H1 (cell line): Measurements from ENCODE around the gene ZBED1. TPM values are rescaled to one million over a fixed set of nuclear protein-coding genes. Genes with fewer than 3 reads are reported as not detected.

Experiments
- RAD21 ChIP-seq, 2 experiments: IDR thresholded peaks in 1 of 2; conservative IDR thresholded peaks in 1 of 2; 2 replicates each; pipeline ENCODE4 v1.6.1; 2011; ENCODE audit warnings: low read depth in 2 of 2, low read length in 2 of 2, improper control_type of control experiment in 1 of 2, inconsistent platforms in 1 of 2, mild to moderate bottlenecking in 1 of 2, moderate library complexity in 1 of 2
- YY1 ChIP-seq: IDR thresholded peaks from 2 replicates; pipeline ENCODE4 v1.6.1; 2011; ENCODE audit warnings: low read depth, mild to moderate bottlenecking, low read length
- polyA plus RNA-seq, 7 experiments: library from polyadenylated mRNA; depleted of rRNA in 3 of 7; stranded (reverse) in 5 of 7; unstranded in 2 of 7; fragments of >200 nt in 5 of 7; fragments of 200-250 nt in 2 of 7; gene quantifications; 1 replicate in 5 of 7; 2 replicates in 1 of 7; 4 replicates in 1 of 7; pipeline versions ENCODE4 v1.2.1 to v1.2.3, GENCODE V29; 2011 to 2013; ENCODE audit warnings: missing spikeins in 2 of 7, mixed read lengths in 2 of 7
- total RNA-seq: library from RNA; stranded (reverse); fragmentation: NEBNext Ultra II Directional; extraction: Animal tissue kit (Norgen Biotek cat#: 25700); gene quantifications from 2 replicates; pipeline ENCODE4 v1.2.1, GENCODE V29; 2021

ZBED1 gene
- total and polyA plus RNA-seq, 2 of the 8 experiments (the other 6 are each of a cell fraction or from before 2014, with no cell fraction given) = 28.5 to 45.8 TPM

DNA sequence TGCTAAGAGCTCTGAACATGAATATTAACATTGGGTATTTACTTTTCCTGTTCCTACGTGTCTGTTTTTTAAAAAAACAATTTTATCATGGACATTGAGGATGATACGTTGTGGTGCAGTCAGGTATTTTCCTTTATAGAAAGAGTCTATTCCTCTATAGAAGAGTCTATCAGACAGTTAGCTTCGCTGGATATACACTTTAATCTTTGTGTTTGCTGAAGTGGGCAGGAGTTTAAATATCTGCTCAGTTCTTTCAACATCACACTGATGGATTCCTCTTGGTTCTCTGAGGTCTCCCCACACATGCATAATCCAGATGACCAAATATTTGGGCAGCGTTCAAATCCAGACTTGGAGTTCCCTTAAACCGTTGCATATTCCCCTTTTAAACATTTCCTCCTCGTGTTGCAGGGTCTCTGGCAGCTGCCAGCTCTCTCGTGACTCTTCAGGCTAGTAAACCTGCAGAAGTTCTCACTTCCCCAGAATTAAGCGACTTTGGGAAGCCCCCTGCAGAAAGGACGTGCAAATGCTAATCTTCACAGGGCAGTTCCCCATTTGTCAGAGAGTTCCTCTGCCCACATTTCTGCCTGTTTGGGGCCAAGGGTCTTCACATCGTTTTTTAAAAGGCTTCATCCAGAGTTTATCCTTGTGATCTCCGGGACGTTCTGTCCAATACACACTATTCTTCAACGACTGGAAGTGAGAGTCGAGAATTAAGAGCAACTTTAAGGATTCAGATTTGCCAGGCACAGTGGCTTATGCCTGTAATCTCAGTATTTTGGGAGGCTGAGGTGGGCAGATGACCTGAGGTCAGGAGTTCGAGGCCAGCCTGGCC, 20.5 kb upstream of the ZBED1 start (continued):
- TF ChIP-seq RAD21 (IDR thresholded peaks at IDR 0.05 in 1 of 2, conservative IDR thresholded peaks at IDR 0.05 in 1 of 2; ENCODE audit: low read depth in 2 of 2, low read length in 2 of 2) = no peak
- no peak for TF ChIP-seq YY1
